Non-pigmented ciliary epithelial cell (primary cell): ENCODE measurements around the gene LRRC10B.

Experiments used
- DNase-seq: peaks from one replicate; pipeline ENCODE4 v3.0.0-alpha.2; 2010; ENCODE audit warnings: low read depth

The LRRC10B gene

GRCh38 chr11:61509043-61510029 is 787 bp downstream of the LRRC10B start:
- DNase-seq, result no peak

DNA sequence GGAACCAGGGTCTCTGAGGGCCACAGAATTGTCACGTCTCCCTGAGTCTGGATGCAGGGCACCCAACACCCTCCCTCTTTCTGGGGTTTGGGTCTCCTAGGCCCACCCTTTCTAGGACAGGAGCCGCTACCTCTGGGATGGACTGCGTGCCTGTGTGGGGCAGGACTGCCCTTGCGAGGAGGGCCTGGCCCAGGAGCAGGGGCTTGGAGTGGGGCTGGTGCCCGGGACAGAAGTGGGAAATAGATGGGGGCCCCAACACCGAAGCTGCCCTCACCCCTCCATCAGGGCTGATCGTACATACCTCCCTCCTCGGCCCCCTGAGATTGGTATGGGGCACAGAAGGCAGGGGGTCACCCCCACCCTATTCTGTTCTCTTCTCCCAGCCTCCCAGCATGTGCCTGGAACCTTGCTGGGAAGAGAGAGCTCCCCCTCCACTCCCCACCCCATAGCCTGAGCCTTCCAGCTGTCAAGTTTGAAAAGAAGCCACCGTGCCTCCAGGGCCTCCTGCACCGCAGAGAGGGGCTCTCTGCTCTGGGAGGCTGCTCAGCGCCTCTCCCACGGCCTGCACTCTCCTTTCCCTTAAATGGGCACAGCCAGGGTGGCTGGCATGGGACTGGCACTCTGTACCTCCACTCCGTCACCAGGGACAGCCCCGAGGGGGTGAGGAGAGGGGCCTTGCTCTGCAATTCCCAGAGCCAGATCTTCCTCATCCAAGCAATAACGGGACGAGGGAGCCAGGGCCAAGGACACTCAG is 1.8 kb downstream of the LRRC10B start:
- no peak for DNase-seq

DNA sequence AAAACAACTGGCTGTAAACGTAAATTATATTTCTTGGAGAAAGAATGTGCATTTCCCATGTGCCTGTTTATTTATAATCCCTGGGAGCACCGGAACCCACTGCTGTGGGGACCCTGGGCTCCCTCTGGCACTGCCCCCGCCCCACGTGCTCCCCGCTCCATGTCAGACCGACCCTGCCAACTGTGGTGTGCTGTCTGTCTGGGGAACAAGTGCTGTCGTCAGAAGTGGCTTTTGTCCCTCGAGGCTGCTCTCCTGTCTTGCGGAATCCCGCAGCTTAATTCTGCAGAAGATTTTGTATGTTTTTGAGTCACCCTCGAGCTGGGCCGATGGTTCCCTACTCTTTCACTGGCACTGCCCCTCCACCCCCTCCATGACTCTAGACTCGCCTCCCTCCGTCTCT is 2.4 kb downstream of the LRRC10B start:
- DNase-seq, result no peak

DNA sequence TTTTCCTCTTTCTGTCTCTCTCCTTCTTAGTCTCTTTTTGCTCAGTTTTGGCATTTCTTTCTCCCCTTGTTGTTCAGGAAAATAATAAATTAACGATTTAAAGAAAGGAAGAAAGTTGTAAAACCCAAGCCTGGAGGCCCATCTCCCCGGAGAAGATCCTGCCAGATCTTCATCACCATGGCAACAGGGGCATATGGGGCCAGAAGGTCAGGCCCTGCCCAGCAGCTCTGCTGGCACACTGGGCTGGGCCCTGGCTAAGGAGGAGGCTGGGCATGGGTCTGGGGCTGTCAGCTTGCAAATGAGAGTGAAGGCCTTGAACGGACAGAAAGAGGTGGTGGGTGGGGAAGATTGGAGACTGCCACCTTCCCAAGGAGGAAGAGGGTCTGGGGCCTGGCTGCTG is 2.8 kb downstream of the LRRC10B start:
- DNase-seq, result no peak

- DNase-seq, result no peak
These were observed 3.9 kb downstream of the LRRC10B start for GRCh38 chr11:61512435-61512834.

DNA sequence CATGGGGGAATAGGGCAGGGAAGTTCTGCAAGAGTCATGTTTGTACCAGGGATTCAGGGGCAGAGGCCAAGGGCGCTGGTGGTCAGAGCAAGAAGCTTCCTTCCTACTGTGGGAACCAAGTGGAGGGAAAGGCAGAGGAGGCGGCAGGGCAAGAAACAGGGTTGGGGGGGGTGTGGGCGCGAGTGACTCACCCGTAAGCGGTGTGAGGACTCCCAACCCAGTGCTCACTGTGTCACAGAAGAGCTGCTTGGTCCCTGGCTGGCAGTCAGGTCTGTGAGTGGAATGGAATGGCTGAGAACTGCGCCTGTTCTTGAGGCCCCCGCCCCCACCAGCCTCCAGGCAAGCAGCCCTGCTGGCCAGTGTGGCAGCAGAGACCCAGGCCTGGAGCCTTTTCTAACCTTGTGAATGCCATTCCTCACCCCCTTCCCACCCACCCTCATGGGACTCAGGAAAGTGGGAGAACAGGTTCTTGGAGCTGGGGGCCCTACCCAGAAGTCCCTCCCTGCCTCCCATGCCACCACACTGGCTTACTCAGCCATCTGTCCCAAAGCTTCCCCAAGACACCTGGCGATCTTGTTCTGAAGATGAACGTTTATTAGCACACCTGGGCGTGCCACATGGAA is 4.7 kb downstream of the LRRC10B start:
- DNase-seq, result no peak

GRCh38 chr11:61514050-61514917 is 5.7 kb downstream of the LRRC10B start:
- DNase-seq, result no peak

DNA sequence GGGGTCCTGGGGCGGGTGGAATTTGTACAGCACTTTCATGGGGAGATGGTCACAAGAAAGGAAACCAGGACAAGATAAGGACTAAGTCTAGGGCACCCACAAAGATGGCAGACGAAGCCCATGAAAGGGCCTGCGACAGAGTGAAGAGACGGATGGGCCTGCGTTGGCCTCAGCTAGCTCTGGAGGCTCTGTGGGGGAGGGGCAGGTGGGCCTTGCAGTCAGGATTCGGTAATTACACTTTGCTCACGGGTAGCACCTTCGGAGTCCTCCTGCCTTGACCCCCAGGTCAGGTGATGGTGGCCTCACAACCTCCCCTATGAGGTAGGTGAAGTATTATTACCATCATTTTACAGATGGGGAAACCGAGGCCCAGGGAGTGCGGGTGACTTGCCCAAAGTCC is 7.1 kb downstream of the LRRC10B start:
- DNase-seq, result no peak

- DNase-seq, result no peak
These were observed 7.6 kb downstream of the LRRC10B start for GRCh38 chr11:61516191-61516590.

DNA sequence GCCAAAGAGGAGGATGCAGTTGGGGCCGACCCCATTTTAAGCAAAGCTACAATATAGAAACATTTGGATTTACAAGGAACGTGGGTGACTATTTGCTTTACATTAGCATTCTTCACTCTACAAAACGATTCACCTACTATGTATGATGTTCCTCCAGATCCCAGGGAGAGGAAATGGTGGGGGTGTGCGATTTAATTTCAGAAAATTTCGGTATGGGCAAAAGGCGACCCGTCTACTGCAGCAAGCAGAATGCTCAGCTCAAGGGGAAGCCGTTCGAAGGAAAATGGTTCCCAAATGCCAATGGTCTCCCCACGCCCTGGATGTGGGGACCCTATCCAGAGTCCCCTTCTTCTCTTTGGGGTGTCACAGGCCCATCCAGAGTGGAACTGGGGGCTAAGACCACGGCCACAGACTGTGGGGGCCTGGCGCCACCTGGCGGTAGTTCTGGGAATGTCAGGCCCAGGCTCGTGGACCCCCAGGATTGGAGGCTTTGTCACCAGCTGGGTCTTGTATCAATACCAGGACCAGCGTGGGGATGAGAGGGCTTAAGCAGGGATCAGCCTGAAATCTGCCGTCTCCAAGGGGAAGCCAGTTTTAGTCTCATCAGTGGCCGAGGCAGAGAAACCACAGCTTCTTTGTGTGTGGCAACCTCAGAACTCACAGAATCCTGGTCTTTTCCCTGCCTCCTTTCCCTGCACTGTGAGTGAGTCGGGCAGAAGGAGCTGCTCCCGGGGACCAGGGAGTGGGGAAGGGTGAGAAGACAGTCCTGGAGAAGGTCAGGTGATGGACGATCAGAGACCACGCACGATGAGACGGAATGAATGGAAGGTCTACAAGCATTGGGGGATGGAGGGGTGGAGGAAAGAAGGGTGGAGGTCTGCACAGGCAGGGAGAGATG is 8.4 kb downstream of the LRRC10B start:
- no peak for DNase-seq

DNA sequence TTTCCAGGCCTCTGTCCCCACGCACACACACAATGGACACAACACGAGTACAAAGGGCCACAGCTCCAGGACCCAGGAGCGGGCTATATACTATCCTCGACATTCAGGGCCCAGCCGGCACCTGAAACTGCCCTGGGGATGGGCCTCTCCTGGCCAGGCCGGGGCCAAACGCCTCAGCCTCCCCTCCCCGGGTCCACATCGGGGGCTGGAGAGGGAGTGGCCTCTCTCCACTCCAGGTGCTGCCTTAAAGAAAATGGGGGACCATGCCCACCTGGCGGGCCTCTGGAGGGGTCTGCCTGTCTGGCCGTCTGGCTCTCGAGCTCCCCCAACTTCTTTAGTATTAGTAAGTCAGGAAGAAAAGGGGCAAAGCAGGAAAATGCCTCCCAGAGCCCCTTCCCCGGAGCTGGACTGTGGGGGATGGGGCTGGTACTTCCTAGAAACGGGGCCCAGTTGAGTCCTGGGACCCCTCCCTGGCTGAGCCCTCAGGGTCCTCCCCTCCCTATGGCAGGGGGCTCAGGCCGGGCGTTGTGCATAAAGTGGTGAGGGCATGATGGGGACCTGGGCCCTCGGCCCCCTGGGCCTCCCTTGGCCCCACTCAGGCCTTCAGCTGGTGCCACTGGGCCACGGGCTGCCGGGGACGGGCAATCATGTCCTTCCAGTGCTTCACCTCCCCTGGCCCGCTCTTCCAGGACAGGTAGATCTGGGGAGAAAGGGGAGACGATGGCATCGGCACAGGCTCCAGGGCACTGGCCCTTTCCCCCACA is 9.7 kb downstream of the LRRC10B start:
- no peak for DNase-seq

- no peak for DNase-seq
These were observed 14.3 kb downstream of the LRRC10B start for GRCh38 chr11:61522881-61523280.

DNA sequence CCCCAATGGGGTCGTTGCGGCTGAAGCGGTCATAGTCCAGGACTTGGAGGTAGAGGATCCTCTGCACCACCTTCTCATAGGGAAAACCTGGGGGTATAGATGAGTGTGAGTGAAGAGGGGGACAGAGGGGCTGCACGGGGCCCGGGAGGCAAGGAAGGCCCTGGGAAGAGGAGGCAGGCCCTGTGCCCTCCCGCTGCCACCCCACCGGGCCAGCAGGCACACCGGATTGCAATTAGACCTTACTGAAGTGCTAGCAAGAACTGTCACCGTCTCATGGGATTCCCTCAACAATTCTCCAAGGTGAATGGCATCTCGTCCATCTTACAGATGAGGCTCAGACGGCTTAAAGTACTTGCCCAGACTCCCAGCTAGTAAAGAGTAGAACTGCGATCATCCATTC is 15.9 kb downstream of the LRRC10B start:
- DNase-seq, result no peak

- DNase-seq, result no peak
These were observed 16.5 kb downstream of the LRRC10B start for GRCh38 chr11:61524963-61525587.

DNA sequence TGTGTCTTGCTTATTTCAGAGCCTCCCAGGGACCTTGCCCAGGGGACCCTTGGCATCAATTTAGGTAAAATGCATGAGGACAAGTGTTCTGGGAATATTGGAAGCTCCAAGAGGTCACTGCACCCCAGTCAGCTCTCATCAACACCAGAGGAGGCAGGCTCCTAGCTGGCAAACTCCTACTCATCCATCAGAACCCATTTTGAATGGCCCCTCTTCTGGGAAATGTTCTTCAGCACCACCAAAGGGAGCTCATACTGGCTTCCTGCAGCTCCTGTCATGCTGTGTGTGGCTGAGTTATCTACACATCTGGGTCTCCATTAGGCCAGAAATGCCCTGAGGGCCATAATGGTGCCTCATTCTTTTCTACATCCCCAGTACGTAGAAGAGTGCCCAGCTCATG is 17.7 kb downstream of the LRRC10B start:
- DNase-seq, result no peak

DNA sequence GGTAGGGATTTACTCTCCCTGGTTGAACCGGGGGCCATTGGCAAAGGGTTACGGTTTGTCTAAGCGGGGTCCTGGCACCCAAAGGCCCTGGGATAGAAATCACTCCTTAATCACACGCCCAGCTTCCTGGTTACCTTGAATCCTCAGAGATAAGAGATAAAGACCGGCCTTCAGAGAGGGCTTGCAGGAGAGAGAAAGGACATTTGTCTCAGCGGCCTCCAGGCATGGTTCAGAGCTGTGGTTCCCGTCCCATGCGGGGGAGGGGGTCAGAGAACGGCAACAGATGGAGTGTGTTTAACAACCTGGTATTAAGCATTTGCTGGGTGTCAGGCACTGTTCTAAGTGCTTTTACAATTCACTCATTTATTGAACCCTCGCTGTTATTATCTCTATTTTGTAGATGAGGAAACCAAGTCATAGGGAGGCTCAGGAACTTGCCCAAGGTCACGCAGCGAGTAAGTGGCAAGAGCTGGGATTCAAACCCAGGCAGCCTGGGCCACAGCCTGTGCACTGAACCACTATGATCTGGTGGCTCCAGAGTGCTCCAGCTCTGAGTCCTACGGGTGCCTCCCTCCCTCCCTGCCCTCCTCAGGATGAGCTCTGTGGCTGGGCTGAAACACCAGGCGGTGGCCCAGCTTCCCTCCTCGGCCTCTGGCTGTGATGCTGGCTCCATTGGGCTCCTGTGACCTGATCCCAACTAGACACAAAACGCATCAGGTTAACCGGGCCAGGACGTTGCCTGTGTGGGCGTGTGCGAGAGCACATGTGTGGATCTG is 18.6 kb downstream of the LRRC10B start:
- no peak for DNase-seq

DNA sequence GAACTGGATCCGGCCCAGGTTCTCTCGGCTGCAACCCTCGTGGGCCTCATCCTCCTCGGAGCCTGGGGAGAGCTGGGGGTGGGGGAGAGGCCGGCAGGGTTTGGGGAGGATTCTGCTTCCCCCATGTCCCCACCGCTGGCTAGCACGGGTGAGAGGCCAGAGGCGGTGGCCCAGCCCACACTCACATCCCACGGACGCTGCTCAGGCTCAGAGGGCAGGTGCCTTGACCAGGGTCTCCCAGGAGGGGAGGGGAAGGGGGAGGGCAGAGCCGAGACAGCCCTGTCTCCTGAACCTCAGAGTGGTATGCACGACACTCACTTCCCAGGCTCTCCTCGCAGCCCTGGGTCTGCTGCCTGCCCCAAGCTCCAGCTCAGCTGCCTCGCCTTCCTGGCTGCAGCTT is 19.6 kb downstream of the LRRC10B start:
- DNase-seq, result no peak

DNA sequence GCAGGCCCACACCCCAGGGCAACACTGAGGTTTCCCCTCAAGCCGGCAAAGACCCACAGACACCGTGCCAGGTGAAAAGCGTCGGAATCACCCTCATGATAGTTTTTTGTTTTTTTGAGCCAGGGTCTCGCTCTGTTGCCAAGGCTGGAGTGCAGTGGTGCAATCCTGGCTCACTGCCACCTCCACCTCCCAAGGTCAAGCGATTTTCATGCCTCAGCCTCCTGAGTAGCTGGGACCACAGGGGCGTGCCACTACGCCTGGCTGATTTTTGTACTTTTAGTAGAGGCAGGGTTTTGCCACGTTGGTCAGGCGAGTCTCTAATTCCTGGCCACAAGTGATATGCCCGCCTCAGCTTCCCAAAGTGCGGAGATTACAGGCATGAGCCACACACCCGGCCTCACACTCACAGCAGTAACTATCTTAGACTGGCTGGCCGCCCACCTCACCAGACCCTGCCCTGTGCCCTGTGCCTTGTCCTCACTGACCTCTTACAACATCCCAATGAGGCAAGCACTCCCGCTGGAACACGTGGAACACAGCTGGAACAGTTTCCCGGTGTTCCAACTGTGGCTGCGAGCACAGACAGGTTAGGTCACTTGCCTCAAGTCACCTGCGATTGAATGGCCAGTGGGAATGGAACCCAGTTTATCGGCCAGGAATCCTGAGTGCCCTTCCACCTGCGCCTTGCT is 21.1 kb downstream of the LRRC10B start:
- no peak for DNase-seq
